ACC112 (cell line): Measurements from ENCODE around the gene KCNJ12.
A peak's percentile ranks its signal among the peaks of the same experiment; 100 is the strongest.
"Not testable (repeated sequence)": the region's sequence is repeated elsewhere in the genome, so short reads cannot be mapped to it uniquely, and the experiment has no call there.

Experiments used
- H2AFZ ChIP-seq: fragments of 200-600 bp; sonication (generic); one replicate; pipeline ENCODE4 v1.6.0; 2017; ENCODE audit warnings: antibody characterized with exemption, low read length; ENCODE audit not compliant: unreplicated experiment
- H3K27ac ChIP-seq: fragments of 200-600 bp; sonication (generic); 2 replicates; pipeline ENCODE4 v1.5.1; 2014; ENCODE audit warnings: low read depth, mild to moderate bottlenecking, antibody characterized with exemption, low read length, moderate library complexity
- H3K27me3 ChIP-seq: fragments of 200-600 bp; sonication (generic); 2 replicates; pipeline ENCODE4 v1.6.1; 2014; ENCODE audit warnings: mild to moderate bottlenecking, antibody characterized with exemption, low read length, moderate library complexity, mixed read lengths; ENCODE audit not compliant: insufficient read depth
- H3K36me3 ChIP-seq: fragments of 200-600 bp; sonication (generic); 2 replicates; pipeline ENCODE4 v1.6.1; 2016; ENCODE audit warnings: mild to moderate bottlenecking, antibody characterized with exemption, low read length, moderate library complexity, mixed read lengths; ENCODE audit not compliant: insufficient read depth
- H3K4me1 ChIP-seq: fragments of 200-600 bp; sonication (generic); one replicate; pipeline ENCODE4 v1.6.1; 2016; ENCODE audit warnings: low read length, mixed read lengths; ENCODE audit not compliant: insufficient read depth, unreplicated experiment, control insufficient read depth
- H3K4me3 ChIP-seq: fragments of 200-600 bp; sonication (generic); 2 replicates; pipeline ENCODE4 v1.5.1; 2014; ENCODE audit warnings: mild to moderate bottlenecking, low read depth, low read length
- H3K79me2 ChIP-seq: fragments of 200-600 bp; sonication (generic); one replicate; pipeline ENCODE4 v1.6.0; 2016; ENCODE audit warnings: low read length; ENCODE audit not compliant: control insufficient read depth, unreplicated experiment, insufficient read depth

Gene KCNJ12

GRCh38 chr17:21376081-21376758 is at the start of gene KCNJ12:
TSS of gene KCNJ12 (plus strand) at chr17:21376357. CDS start at chr17:21415343, 38,986 bp downstream.
- Histone ChIP-seq H3K79me2 (peaks cover 2% of the 10 kb centered on the region), H3K27ac (no peak within 1 kb of the TSS), H2AFZ (peak within 1 kb of the TSS; percentile 70), H3K27me3 (no peaks in the 10 kb centered on the region), H3K4me1 (peaks cover 12% of the 10 kb centered on the region), H3K4me3 (peak within 1 kb of the TSS; percentile 77), H3K36me3 (no peaks in the 10 kb centered on the region)

GRCh38 chr17:21327921-21328320 is 48.2 kb upstream of the KCNJ12 start:
- not testable (repeated sequence) for H3K79me2 ChIP-seq, H3K27ac ChIP-seq, H3K4me1 ChIP-seq, H2AFZ ChIP-seq, H3K4me3 ChIP-seq, H3K36me3 ChIP-seq
- H3K27me3 ChIP-seq: peaks cover 11% of the 10 kb centered on the region; the same call in 1 of the 2 replicates

GRCh38 chr17:21328778-21329177 is 47.4 kb upstream of the KCNJ12 start:
- not testable (repeated sequence) for H3K36me3 ChIP-seq, H3K4me1 ChIP-seq, H2AFZ ChIP-seq, H3K79me2 ChIP-seq, H3K4me3 ChIP-seq, H3K27ac ChIP-seq
- H3K27me3 ChIP-seq: peaks cover 11% of the 10 kb centered on the region; the same call in 1 of the 2 replicates

GRCh38 chr17:21330436-21331160 is 45.6 kb upstream of the KCNJ12 start:
- no peak overlapping the region for H2AFZ ChIP-seq
- no peaks in the 10 kb centered on the region for H3K4me1 ChIP-seq
- H3K4me3 ChIP-seq: no peak overlapping the region
- H3K36me3 ChIP-seq: no peaks in the 10 kb centered on the region
- H3K79me2 ChIP-seq: no peaks in the 10 kb centered on the region
- H3K27me3 ChIP-seq: peaks cover 8% of the 10 kb centered on the region; the same call in 1 of the 2 replicates
- no peak overlapping the region for H3K27ac ChIP-seq

GRCh38 chr17:21336541-21337294 is 39.4 kb upstream of the KCNJ12 start:
- H3K4me1 ChIP-seq, H3K4me3 ChIP-seq, H3K27me3 ChIP-seq, H3K27ac ChIP-seq, H3K36me3 ChIP-seq, H2AFZ ChIP-seq, H3K79me2 ChIP-seq: not testable (repeated sequence)

- H3K27ac ChIP-seq, H2AFZ ChIP-seq, H3K79me2 ChIP-seq, H3K4me3 ChIP-seq, H3K27me3 ChIP-seq, H3K4me1 ChIP-seq, H3K36me3 ChIP-seq: not testable (repeated sequence)
Measured at GRCh38 chr17:21337981-21338625, 38.1 kb upstream of the KCNJ12 start.

- Histone ChIP-seq H3K27me3 (no peaks in the 10 kb centered on the region), H3K4me3 (no peak overlapping the region), H3K79me2 (no peaks in the 10 kb centered on the region), H3K36me3 (no peaks in the 10 kb centered on the region), H2AFZ (no peak overlapping the region), H3K27ac (no peak overlapping the region), H3K4me1 (no peaks in the 10 kb centered on the region)
Measured at GRCh38 chr17:21339011-21339410, 37.1 kb upstream of the KCNJ12 start.

- H3K36me3 ChIP-seq, H3K27ac ChIP-seq, H3K4me3 ChIP-seq, H3K27me3 ChIP-seq, H3K79me2 ChIP-seq, H3K4me1 ChIP-seq, H2AFZ ChIP-seq: not testable (repeated sequence)
Measured at GRCh38 chr17:21339571-21339970, 36.6 kb upstream of the KCNJ12 start.

GRCh38 chr17:21340407-21340806 is 35.8 kb upstream of the KCNJ12 start:
- not testable (repeated sequence) for H3K27me3 ChIP-seq, H3K36me3 ChIP-seq, H3K79me2 ChIP-seq, H2AFZ ChIP-seq, H3K4me3 ChIP-seq, H3K4me1 ChIP-seq, H3K27ac ChIP-seq

GRCh38 chr17:21341279-21341678 is 34.9 kb upstream of the KCNJ12 start:
- H3K27me3 ChIP-seq, H3K36me3 ChIP-seq, H3K79me2 ChIP-seq, H3K4me1 ChIP-seq, H2AFZ ChIP-seq, H3K27ac ChIP-seq, H3K4me3 ChIP-seq: not testable (repeated sequence)
